Fibroblast of skin of left quadriceps (primary cell): Measurements from ENCODE around the gene DNAJC6.
A peak's percentile ranks its signal among the peaks of the same experiment; 100 is the strongest.
"Not testable (repeated sequence)": the region's sequence is repeated elsewhere in the genome, so short reads cannot be mapped to it uniquely, and the experiment has no call there.

Experiments
- DNase-seq, 2 experiments: peaks; one replicate each; pipeline ENCODE4 v3.0.0-alpha.2; 2013; ENCODE audit warnings: low read depth in 2 of 2

Gene DNAJC6

DNA sequence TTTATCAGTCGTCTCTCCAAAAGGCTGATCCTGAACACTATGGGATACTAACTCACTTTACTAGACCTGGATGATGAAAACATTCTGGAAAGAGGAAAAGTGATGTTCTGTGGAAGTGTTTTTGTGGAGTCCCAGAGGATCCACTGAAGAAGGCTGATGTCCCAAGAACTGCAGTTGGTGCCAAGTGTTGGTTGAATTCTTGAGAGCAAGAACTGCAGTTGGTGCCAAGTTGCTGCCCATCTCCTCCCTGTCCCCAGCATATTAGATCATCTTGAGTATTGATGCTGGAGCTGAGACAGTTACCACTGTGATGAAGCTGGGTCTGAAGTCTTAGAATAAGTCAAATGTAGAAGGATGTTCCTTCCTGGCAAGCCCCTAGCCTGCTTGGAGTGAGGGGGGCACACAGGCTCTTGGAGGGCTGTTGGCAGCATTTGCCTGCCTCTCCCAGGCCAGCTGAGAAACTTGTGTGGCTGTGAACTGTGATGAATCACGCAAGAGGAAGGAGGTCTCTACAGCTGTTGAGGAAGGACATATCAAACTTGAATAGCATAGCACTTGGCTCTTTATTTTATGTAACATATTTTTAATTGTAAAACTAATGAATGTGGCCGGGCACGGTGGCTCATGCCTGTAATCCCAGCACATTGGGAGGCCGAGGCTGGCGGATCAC is 48.1 kb downstream of the DNAJC6 start:
- DNase-seq: no peak

DNA sequence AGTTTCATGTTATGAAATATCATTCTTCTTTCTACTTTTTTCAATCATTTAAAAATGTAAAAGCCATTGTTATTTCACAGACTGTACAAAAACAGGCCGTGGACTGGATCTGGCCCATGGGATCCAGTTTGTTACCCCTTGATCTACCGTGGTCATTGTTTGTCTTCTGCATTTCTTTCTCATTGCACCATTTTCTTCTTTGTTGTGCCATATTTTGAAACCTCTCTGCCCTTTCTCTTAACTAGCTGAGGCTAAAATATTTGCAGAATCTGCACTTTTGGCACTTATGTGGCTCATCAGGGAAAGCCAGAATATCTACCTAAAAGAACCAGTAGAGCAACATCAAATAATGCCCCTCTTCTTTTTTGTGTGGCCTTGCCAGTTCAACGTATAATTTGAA is 50.5 kb downstream of the DNAJC6 start:
- no peak for DNase-seq

DNA sequence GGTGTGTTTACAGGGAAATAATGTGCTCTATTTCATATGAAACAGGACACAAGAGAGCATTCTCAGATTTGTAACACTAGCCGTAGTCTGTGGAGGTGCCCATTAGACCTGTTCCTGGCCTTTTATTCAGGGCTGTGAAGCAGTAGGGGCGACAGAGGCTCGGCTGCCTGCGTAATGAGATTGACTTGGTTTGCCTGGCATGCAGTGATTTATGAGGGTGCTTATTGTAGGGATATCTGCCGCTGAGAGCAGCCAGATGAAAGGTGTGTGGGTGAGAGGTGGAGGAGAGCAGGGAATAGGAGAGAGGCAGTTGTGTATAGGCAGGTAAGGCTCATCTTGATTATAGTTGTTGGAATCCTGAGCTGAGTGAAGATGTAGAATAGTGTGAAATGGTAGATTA is 51.3 kb downstream of the DNAJC6 start:
- no peak for DNase-seq

DNA sequence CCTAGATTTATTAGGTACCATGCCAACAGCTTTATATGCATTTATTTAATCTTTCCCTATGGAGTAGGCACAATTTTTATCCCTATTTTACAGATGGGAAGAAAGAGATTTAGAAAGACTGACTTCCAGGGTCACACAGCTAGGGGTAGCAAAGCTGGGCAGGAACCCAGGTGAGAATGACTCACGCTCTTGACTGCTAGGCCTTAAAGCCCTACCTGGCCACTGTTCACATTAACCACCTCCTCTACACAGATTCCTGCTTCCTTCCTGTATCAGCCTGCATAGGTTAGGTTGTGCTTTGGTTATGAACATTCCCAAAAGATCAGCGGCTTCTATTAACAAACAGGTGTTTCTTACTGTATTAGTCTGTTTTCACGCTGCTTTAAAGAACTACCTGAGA is 53.2 kb downstream of the DNAJC6 start:
- no peak for DNase-seq

DNA sequence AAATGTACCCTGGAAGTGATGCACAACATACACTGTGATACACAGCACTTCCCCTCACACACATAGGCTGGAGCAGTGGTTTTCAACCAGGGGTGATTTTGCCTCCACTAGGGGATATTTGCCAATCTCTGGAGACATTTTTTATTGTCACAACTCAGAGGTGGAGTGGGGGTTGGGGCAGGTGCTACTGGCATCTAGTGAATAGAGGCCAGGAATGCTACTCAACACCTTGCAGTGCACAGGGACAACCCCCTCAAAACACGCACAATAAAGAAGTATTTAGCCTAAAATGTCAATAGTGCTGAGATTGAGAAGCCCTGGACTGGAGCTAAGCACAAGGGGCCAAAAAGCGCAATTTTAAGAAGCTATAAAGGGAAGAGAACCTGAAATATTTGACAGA is 54.1 kb downstream of the DNAJC6 start:
- no peak for DNase-seq

DNA sequence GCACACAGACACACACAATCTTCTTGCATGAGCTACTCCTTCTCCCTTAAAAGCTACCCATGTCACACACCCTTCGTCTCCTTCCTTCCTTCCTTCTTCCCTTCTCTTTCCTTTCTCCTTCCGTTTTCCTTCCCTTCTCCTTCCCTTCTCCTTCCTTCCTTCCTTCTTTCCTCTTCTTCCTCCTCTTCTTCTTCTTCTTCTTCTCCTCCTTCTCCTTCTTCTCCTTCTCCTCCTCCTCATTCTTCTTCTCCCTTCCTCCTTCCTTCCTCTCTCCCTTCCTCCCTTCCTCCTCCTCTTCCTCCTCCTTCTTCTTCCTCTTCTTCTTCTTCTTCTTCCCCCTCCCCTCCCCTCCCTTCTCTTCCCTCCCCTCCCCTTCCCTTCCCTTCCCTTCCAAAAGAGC is 59.1 kb downstream of the DNAJC6 start:
- DNase-seq: no peak

DNA sequence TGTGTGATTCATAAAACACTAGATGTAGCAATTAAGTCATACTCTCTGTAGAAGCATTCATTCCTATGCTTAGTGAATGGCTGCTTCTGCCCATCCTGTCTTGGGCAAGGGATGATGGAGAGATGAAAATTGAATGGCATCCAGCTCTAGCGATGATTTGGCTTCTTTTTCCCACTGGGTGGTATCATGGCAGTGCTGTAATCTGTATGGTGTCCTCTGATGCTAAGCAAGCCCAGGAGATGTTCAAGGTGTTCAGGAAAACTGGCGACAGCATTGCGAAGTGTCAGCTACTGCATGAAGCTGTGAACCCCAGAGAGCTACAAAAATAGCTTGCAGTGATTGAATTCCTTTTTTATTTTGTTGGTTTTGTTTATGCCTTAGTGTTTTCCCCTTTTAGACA is 62.2 kb downstream of the DNAJC6 start:
- DNase-seq: no peak

DNA sequence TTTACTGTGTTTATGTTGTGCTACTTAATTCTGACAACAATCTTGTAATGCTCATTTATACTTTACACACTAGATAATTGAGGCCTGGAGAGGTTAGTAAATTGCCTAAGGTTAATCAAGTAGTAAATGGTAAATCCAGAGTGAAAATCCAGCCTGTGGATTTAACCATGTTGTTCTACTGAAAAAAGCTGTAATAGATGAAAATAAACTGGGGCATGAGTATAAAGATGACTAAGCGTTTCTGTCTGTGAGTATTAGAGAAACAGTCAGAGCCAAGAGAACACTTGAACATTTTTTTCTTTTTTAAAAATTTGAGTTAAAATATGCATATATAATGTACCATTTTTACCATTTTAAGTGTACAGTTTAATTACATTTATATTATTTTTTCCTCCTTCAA is 63.2 kb downstream of the DNAJC6 start:
- DNase-seq: no peak

DNA sequence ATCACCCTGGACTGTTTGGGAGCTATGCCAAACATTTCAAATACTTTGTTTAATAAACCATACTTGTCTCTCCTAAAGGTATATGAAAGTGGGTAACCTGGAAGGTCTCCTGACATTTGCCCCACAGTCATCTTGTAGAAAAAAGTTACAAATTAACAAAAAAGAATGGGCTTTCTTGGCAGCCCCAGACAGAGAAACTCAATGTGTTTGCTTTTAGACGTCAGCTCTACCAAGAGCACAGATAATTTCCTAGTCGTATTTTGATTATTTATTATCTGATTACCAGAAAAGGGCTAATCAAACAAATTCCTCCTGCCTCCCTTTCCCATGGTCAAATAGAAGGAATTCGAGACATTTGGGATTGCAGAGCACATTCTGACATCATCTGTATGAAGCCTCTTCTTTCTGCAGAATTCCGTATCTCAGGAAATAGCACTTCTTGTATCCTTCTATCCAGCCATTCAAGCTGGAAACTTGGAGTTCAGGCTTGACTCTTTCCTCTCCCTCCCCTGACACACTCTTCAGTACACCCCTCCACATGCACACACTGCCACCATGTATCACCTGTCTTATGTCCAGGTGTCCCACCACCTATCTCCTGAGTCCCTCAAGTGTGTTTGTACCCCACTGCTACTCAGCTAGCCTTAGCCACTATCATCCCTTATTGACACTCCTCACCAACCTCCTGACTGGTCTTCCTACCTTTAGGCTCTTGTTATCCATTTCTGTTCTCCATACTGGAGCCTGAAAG is 68.3 kb downstream of the DNAJC6 start:
- DNase-seq: no peak

DNA sequence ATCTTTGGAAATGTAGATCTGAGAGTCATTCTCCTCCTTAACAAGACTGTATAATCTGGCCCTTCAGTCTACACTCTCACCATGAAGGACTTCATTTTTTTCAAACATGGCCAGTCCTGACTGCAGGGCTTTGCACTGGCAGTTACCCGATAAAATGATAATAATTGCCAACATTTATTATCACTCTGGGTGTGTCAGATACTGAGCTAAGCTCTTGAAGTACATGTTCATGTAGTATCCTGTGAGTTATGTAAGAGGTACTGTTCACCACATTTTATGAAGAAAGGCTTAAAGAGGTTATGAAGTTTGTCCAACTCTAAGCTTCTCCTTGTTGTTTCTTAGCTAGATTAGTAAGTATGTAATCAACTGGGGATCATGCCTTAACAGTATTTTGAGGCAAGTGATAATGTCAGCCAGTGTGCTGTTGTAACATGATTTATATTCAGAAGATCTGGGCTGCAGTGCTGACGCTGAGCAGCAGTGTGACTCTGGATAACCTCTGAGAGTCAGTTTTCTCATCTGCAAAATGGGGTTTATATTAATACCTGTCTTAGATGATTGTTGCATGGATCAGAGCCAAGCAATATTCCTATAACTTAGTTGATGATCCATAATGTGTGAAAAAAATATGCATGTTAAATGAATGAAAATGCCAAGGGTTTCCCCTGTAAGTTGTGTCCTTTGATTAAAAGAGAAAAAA is 69.1 kb downstream of the DNAJC6 start:
- DNase-seq: no peak

DNA sequence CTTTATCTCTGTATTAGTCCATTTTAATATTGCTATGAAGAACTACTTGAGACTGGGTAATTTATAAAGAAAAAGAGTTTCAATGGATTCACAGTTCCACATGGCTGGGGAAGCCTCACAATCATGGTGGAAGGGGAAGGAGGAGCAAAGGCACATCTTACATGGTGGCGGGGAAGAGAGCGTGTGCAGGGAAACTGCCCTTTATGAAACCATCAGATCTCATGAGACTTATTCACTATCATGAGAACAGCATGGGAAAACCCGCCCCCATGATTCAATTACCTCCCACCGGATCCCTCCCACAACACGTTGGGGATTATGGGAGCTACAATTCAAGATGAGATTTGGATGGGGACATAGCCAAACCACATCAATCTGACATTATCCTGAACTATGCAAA is 75.1 kb downstream of the DNAJC6 start:
- not testable (repeated sequence) for DNase-seq

DNA sequence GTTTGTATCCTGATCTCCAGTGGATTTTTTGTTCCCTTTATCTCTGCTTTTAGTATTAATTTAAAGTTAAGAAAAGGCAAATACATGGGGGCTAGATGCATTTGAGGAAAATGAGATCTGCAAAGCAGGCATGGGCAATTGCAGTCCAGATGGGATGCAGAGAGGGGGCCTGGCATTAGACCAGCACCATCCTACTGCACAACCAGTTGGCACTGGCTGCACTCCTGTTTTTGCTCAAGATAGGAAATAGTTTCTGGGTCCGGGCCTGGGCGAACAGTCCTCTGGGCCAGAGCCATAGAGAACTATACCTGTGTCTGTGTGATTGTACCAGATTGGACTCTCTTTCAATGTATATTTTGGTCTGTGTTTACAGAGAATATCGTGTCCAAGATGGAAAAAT is 77.1 kb downstream of the DNAJC6 start:
- no peak for DNase-seq

DNA sequence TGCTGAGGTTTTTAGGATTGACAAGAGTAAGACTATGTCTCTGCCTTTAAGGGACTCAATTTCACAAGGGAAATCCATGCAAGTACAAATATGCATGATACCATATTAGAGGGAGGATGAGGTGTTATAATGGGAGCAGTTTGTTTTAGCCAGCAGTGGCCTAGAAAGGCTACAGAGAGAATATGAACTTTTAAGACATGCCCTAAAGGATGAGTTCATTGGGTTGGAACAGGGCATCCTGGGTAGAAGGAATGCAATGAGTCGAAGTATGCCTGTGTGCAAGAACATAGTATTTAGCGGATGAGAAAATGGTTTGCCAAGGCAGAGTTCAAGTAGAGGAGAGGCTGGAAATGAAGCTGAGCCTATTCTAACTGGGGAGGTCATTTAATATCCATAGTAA is 78.5 kb downstream of the DNAJC6 start:
- no peak for DNase-seq

DNA sequence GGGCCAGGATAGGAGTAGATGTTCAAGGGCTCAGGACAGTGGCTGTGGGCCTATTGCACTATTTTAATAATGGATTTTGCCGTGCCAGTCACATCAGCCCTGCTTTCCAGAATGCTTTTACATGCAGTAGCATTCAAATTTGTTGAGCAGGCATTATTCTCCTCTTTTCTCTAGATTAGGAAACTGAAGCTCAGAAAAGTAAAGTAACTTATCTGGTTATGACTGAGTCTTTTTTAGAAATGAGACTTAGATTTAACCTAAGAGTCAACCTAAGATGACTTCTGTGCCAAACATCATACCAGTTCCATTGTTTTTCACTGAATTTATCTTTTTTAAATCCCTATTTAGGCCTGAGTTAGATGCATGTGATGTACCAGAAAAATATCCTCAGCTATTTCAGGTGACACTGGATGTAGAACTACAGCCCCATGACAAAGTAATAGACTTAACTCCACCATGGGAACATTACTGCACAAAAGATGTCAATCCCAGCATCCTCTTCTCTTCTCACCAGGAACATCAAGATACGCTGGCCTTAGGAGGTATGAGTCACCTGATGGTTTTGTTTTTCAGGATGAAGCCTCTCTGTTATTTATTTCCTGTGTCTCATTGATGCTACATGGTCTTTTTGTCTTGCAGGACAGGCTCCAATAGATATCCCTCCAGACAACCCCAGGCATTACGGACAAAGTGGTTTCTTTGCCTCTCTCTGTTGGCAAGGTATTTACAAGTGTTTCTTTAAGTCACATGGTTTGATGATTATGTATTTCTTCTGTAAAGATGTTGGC is 79.8 kb downstream of the DNAJC6 start:
- no peak for DNase-seq

DNA sequence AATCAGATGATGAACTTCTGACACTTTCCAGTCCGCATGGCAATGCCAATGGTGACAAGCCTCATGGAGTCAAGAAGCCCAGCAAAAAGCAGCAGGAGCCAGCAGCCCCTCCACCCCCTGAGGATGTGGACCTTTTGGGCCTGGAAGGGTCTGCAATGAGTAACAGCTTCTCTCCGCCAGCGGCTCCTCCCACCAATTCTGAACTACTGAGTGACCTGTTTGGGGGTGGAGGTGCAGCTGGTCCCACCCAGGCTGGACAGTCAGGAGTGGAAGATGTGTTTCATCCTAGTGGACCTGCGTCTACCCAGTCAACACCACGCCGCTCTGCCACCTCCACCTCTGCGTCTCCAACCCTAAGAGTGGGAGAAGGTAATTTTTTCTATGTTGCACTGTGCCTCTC is 83.2 kb downstream of the DNAJC6 start:
- DNase-seq: no peak

DNA sequence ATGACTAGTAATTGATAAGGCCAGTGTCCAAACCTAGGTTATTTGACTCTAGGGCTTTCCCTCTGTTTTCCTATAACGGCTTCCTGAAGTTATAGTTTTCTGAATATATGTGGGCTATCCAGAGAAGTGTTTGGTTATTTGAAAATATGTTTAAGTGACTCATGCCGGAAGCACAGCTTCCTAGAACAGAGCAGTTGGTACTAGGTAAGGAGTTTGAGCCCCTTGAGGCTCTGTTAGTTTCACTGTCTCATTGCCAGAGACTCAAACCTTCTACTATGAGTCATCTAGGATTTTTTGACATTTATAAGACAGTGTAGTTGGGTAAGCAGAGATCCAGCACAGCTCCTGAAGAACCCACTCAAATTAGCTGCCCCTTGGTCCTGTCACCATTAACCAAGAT is 84.0 kb downstream of the DNAJC6 start:
- peak in 1 of 2 experiments; percentile 20 for DNase-seq

DNA sequence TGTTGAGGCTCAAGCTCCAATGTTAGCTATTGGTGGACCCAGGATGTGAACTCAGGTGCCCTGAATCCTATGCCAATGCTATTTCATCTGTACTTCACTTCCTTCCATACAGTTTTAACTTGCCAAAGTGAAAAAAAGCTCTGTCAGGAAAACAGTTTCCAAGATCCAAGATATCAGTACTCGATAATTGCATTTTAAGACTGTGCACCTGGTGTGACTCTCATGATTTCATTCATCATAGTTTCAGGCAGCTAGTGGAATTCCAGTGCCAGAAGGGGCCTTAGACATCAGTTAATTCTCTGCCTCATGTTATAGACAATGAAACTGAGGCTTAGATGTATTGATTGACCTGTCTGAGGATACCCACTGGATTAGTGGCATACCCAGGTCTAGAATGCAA is 84.6 kb downstream of the DNAJC6 start:
- no peak for DNase-seq

DNA sequence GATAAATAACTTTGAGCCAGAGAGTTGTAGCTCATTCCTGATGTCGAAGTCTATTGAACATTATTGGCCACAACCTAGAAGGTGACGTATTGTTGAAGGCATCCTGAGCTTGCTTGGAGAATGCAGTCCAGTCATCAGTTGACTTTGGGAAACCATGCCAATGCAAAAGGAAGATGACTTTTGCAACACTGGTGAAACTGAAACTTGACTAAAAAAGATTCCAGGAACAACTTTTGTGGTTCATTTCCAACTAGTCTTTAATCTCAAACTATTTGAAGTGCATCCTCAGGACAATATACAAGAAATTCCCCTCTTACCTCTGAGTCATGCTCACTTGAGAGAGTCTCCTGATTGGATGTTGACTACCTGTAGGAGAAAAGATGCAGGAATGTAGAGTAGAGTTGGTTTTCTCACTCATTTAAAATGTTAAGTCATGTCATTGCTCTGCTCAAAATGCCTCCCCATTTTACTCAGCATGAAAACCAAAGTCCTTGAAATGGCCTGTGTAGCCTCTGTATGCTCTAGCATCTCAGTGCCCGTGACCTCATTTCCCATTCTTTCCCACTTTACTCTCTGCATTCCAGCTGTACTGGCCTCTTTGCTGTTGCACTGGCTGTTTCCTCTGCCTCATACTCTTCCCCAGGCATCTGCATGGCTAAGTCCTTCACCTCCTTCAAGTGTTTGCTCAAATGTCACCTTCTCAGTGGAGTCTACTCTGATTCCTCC is 86.7 kb downstream of the DNAJC6 start:
- peak; percentile 9 to 14 for DNase-seq

DNA sequence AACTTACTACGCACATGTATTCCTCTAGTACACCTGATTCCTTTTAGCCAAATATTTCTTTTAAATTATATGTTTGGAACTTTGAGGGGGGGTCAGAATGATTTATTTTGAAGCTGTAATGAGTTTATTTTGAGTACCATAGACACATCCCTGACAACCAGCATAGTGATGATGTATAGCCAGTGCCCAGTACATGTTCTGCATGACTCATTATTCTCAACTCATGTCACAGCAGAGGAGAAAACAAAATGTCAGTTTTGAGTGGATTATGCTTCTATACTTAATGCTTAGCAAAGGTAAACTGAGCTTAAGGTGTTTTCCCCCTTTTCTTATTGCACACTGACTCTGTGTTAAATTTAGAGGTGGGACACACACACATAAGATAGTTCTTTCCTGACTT is 88.7 kb downstream of the DNAJC6 start:
- no peak for DNase-seq

DNA sequence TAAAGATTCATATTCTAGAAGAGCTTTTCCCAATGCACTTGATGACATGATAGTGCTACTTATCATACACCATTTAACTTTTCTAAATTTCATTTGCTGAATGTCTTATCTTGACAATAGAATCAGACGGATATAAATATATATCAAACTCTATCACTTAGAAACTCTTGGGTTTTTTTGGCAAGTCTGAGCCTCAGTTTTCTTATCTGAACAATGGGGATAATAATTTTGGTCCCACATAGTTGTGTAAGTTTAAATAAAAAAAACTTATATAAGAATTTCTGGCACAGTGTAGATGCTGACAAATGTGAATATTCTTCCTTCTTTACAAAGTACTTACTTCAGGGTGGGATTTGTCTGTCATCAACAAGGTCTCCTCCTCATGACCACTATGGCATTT is 89.7 kb downstream of the DNAJC6 start:
- DNase-seq: no peak

DNA sequence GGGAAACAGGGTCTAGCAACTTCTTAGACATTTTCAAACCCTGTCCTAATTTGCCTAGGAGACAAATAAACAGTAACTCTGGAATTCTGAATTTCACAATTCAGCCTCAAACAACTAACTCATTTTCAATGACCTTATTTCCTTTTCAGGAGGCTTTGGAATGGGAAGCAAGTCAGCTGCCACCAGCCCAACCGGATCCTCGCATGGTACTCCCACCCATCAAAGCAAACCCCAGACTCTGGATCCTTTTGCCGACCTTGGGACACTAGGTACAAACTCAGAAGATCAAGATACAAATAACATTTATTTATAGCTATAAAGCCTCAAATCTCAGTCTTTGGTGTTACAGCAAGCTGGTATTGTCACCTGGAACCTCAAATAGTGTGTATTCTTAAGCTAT is 92.3 kb downstream of the DNAJC6 start:
- no peak for DNase-seq

DNA sequence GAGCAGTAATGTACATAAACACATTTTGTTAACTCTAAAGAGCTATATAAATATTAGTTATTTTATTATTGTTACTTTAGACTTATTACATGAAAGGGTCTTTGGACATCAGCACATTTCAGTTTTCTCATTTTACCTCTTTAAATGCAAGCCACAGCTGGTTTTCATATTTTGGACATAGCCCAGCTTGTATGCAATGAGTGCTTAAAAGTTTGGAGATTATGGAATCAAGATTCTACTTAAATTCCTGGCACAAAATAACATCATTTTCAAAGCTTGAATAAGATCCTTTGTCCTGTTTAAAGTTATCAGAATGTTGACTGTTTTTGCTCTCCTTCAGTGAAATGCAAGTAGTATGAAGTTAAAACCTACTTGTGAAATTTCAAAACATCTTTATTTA is 95.6 kb downstream of the DNAJC6 start:
- DNase-seq: no peak
